ENCODE data around the gene CROCC2.

CROCC2 gene

GRCh38 chr2:240958366-240959213 lies 52.5 kb downstream of the CROCC2 start:
- Histone ChIP-seq H3F3A (ENCODE audit: insufficient read depth, low read length) (no peaks in the 10 kb centered on the region), H3K36me3 (ENCODE audit: insufficient read depth, low read length) (no peaks in the 10 kb centered on the region), H3K27ac (ENCODE audit: low read depth, low read length, poor library complexity, severe bottlenecking) (no peak overlapping the region), H3K9me2 (ENCODE audit: low read depth, low read length) (no peaks in the 10 kb centered on the region), H3K27me3 (ENCODE audit: insufficient read depth, low read length) (peaks cover 12% of the 10 kb centered on the region; the same call in 1 of the 2 replicates), H3K79me2 (ENCODE audit: insufficient read depth, low read length) (no peaks in the 10 kb centered on the region), H3K9me3 (ENCODE audit: low read length) (no peaks in the 10 kb centered on the region), H3K4me1 (ENCODE audit: insufficient read depth, low read length, severe bottlenecking) (no peaks in the 10 kb centered on the region), H3K4me2 (ENCODE audit: low read length) (no peak overlapping the region), H3K4me3 (ENCODE audit: low read depth, low read length, poor library complexity, severe bottlenecking) (no peak overlapping the region), H3K9ac (ENCODE audit: low read length) (no peak overlapping the region), H4K20me1 (ENCODE audit: insufficient read depth, low read length) (no peaks in the 10 kb centered on the region), H2AFZ (ENCODE audit: low read length) (no peak overlapping the region)
- no peak for TF ChIP-seq EZH2 (IDR thresholded peaks at IDR 0.05; ENCODE audit: borderline replicate concordance, low read length)
- TF ChIP-seq CTCF (IDR thresholded peaks at IDR 0.05; ENCODE audit: low read length) = no peak

GRCh38 chr2:240959214-240959940 lies 53.2 kb downstream of the CROCC2 start:
- Histone ChIP-seq H4K20me1 (ENCODE audit: insufficient read depth, low read length) (no peaks in the 10 kb centered on the region), H3K9me3 (ENCODE audit: low read length) (no peaks in the 10 kb centered on the region), H3K4me3 (ENCODE audit: low read depth, low read length, poor library complexity, severe bottlenecking) (no peak overlapping the region), H3K9ac (ENCODE audit: low read length) (no peak overlapping the region), H3K36me3 (ENCODE audit: insufficient read depth, low read length) (no peaks in the 10 kb centered on the region), H3K79me2 (ENCODE audit: insufficient read depth, low read length) (no peaks in the 10 kb centered on the region), H3F3A (ENCODE audit: insufficient read depth, low read length) (no peaks in the 10 kb centered on the region), H3K27me3 (ENCODE audit: insufficient read depth, low read length) (peaks cover 12% of the 10 kb centered on the region; the same call in 1 of the 2 replicates), H3K4me2 (ENCODE audit: low read length) (no peak overlapping the region), H2AFZ (ENCODE audit: low read length) (no peak overlapping the region), H3K4me1 (ENCODE audit: insufficient read depth, low read length, severe bottlenecking) (no peaks in the 10 kb centered on the region), H3K27ac (ENCODE audit: low read depth, low read length, poor library complexity, severe bottlenecking) (no peak overlapping the region), H3K9me2 (ENCODE audit: low read depth, low read length) (no peaks in the 10 kb centered on the region)
- TF ChIP-seq EZH2 (IDR thresholded peaks at IDR 0.05; ENCODE audit: borderline replicate concordance, low read length) (no peak), CTCF (IDR thresholded peaks at IDR 0.05; ENCODE audit: low read length) (no peak)

- Histone ChIP-seq H3K4me2 (ENCODE audit: low read length) (no peak overlapping the region), H3K9me3 (ENCODE audit: low read length) (no peaks in the 10 kb centered on the region), H4K20me1 (ENCODE audit: insufficient read depth, low read length) (no peaks in the 10 kb centered on the region), H3K4me1 (ENCODE audit: insufficient read depth, low read length, severe bottlenecking) (no peaks in the 10 kb centered on the region), H3K4me3 (ENCODE audit: low read depth, low read length, poor library complexity, severe bottlenecking) (no peak overlapping the region), H2AFZ (ENCODE audit: low read length) (no peak overlapping the region), H3K9me2 (ENCODE audit: low read depth, low read length) (no peaks in the 10 kb centered on the region), H3K79me2 (ENCODE audit: insufficient read depth, low read length) (no peaks in the 10 kb centered on the region), H3K9ac (ENCODE audit: low read length) (no peak overlapping the region), H3K36me3 (ENCODE audit: insufficient read depth, low read length) (no peaks in the 10 kb centered on the region), H3K27me3 (ENCODE audit: insufficient read depth, low read length) (peaks cover 12% of the 10 kb centered on the region; the same call in 1 of the 2 replicates), H3F3A (ENCODE audit: insufficient read depth, low read length) (no peaks in the 10 kb centered on the region), H3K27ac (ENCODE audit: low read depth, low read length, poor library complexity, severe bottlenecking) (no peak overlapping the region)
- TF ChIP-seq CTCF (IDR thresholded peaks at IDR 0.05; ENCODE audit: low read length) = no peak
- no peak for TF ChIP-seq EZH2 (IDR thresholded peaks at IDR 0.05; ENCODE audit: borderline replicate concordance, low read length)
Observed at GRCh38 chr2:240959941-240960308, 53.8 kb downstream of the CROCC2 start.
